Mammary epithelial cell (primary cell): ENCODE measurements around the gene ZNF580.

Experiments used
- CTCF ChIP-seq, 2 donors: IDR thresholded peaks in 1 of 2; conservative IDR thresholded peaks in 1 of 2; 2 replicates each; pipeline ENCODE4 v1.5.1; 2011 to 2012; ENCODE audit warnings: inconsistent platforms in 2 of 2, low read length in 2 of 2, mild to moderate bottlenecking in 2 of 2, control low read depth in 1 of 2, low read depth in 1 of 2; ENCODE audit not compliant: insufficient read depth in 1 of 2; ENCODE audit errors: extremely low read depth in 1 of 2
- EZH2 ChIP-seq: IDR thresholded peaks from 2 replicates; pipeline ENCODE4 v1.6.1; 2012; ENCODE audit warnings: low read length, inconsistent platforms, borderline replicate concordance

DNA sequence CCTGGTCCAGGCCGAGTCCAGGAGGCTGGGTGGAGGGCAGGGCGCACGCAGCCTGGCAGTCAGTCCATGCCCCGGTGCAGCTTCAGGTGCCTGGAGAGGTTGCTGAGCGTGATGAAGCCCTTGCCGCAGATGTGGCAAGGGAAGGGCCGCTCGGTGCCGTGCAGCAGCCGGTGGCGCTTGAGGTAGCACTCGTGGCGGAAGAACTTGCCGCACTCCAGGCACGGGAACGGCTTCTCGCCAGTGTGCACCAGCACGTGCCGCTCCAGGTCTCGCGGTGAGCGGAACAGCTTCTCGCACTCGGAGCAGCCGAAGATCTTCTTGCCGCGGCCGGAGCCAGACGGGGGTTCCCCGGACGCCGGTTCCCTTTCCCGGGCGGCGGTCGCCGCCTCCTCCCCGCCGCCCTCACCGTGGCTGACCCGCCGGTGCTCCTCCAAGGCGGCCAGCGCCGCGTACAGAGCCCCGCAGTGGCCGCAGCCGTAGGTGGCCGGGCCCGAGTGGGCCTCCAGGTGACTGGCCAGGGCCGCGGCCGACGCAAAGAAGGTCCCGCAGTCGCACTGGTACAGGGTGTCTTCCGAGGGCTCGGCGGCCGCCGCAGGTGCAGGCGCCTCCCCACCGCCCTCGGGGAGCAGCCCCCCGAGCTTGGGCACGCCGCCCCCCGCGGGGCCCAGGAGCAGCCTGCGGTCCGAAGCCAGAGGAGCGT is 48.3 kb upstream of the ZNF580 start:
- no peak for TF ChIP-seq EZH2
- no peak for TF ChIP-seq CTCF (conservative IDR thresholded peaks at IDR 0.05 in 1 of 2, IDR thresholded peaks at IDR 0.05 in 1 of 2; ENCODE audit: extremely low read depth in 1 of 2, insufficient read depth in 1 of 2, low read depth in 1 of 2, low read length in 2 of 2)
